ENCODE results near the gene TMEM120B. TPM values are rescaled to one million over a fixed set of nuclear protein-coding genes. Genes with fewer than 3 reads are reported as not detected.

Gene TMEM120B
- total and polyA plus RNA-seq, 2 of the 4 experiments (the other 2 are of a cell fraction), result 10.6 to 18.4 TPM

DNA sequence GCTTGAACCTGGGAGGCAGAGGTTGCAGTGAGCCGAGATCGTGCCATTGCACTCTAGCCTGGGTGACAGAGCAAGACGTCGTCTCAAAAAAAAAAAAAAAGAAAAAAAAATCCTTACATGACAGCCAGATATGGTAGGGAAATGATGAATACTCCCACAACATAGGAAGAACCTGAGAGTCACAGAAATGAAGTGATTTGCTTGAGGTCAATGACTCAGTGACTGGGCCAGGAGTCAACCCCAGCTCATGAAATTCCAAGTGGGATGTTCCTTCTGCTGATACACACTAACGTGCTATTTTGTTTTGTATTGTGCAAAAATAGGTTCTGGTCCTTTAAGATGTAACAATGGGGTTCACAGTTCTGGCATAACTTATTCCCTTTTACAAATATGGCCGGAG is 71.9 kb downstream of the TMEM120B start:
- peaks cover 24% of the 10 kb centered on the region; the same call in 1 of the 2 replicates for H4K20me1 ChIP-seq (ENCODE audit: insufficient read depth, low read length)
- ChIA-PET POLR2A (ENCODE audit: unreplicated experiment) (interaction anchor here (0.7 to 1.0 kb wide), 2 partner anchors 10 to 72 kb away, joined by 4 to 5 read pairs; no protein-coding TSS in a partner anchor), CTCF (interaction anchor here (2.1 kb wide), 1 partner anchor 10 kb away, joined by 13 read pairs; no protein-coding TSS in a partner anchor)
- no peak overlapping the region for H2BK20ac ChIP-seq (ENCODE audit: low read depth, low read length)
- no peak overlapping the region for H3K27ac ChIP-seq (ENCODE audit: insufficient read depth, low read length)
- intact Hi-C loops (cut with micrococcal nuclease) (no loop called here), in situ Hi-C loops (cut with MboI; ENCODE audit: low sequenced_read_pairs) (loop anchor here (5.0 kb wide), 1 partner anchor 92 kb away; no protein-coding TSS in a partner anchor), dilution Hi-C loops (cut with HindIII; ENCODE audit: low sequenced_read_pairs, unreplicated experiment) (no loop called here)
- H4K8ac ChIP-seq (ENCODE audit: low read depth in 2 of 2, low read length in 2 of 2), result no peak overlapping the region
- H4K91ac ChIP-seq (ENCODE audit: insufficient read depth, low read depth, low read length), result no peak overlapping the region
- H3K18ac ChIP-seq (ENCODE audit: low read depth, low read length), result no peak overlapping the region
- no peak overlapping the region for H3K23ac ChIP-seq (ENCODE audit: low read depth, low read length)
- BruUV-seq (replicated peaks), result no TSS peak
- H3K36me3 ChIP-seq (ENCODE audit: control insufficient read depth, insufficient read depth, low read length), result peaks cover 5% of the 10 kb centered on the region; the same call in 1 of the 2 replicates
- ATAC-seq (ENCODE audit: low read depth) (peak; percentile 57), DNase-seq (peak; percentile 93)
- H3K4me3 ChIP-seq (ENCODE audit: insufficient read depth, low read depth, low read length), result no peak overlapping the region
- no peak overlapping the region for H3K9ac ChIP-seq (ENCODE audit: low read depth, low read length)
- TF ChIP-seq RCOR1 (IDR thresholded peaks at IDR 0.05; ENCODE audit: insufficient replicate concordance, low read length) (peak; percentile 16), CHD1 (IDR thresholded peaks at IDR 0.05; ENCODE audit: low read depth, low read length) (no peak), FOS (IDR thresholded peaks at IDR 0.05; ENCODE audit: low read depth, low read length) (peak; percentile 47; the same call in 1 of the 2 replicates), SMC3 (IDR thresholded peaks at IDR 0.05; ENCODE audit: low read depth, low read length) (no peak), CEBPB (IDR thresholded peaks at IDR 0.05; ENCODE audit: low read depth, low read length) (peak; percentile 52), BHLHE40 (IDR thresholded peaks at IDR 0.05; ENCODE audit: low read depth, low read length) (peak; percentile 64)
- peaks cover 11% of the 10 kb centered on the region for H3K9me1 ChIP-seq (ENCODE audit: insufficient read depth, low read length)
- H3K4me1 ChIP-seq (ENCODE audit: control insufficient read depth, insufficient read depth, low read length), result peaks cover 15% of the 10 kb centered on the region
- no peak overlapping the region for H3K56ac ChIP-seq (ENCODE audit: extremely low read depth, insufficient read depth, low read length)
- no peak overlapping the region for H2AK5ac ChIP-seq (ENCODE audit: low read depth, low read length)
- no CpG with 5 or more reads among the region's 6 CpGs for WGBS, 2 experiments (ENCODE audit: extremely low coverage in 2 of 2, insufficient read length in 1 of 2)
- H3K4me2 ChIP-seq (ENCODE audit: low read depth, low read length), result no peak overlapping the region
- H3K27me3 ChIP-seq (ENCODE audit: control insufficient read depth, insufficient read depth, low read length), result no peaks in the 10 kb centered on the region
- no peak overlapping the region for H2AK9ac ChIP-seq (replicated peaks; ENCODE audit: low read depth, low read length, poor library complexity)
- no peak overlapping the region for H3K4ac ChIP-seq (ENCODE audit: low read depth, low read length)
- no peaks in the 10 kb centered on the region for H3K9me3 ChIP-seq (ENCODE audit: control insufficient read depth, insufficient read depth, low read length)
- H3K14ac ChIP-seq (replicated peaks; ENCODE audit: low read depth, low read length), result no peak overlapping the region
- H3K79me1 ChIP-seq (ENCODE audit: low read depth in 1 of 2, low read length in 2 of 2), result peaks cover 0 to 22% of the 10 kb centered on the region in 2 experiments; a peak in 1 of 4 replicates
- no peak overlapping the region for H2BK15ac ChIP-seq (ENCODE audit: low read depth, low read length)
- no peak overlapping the region for H2AFZ ChIP-seq (replicated peaks; ENCODE audit: low read length, poor library complexity)
- H4K5ac ChIP-seq (ENCODE audit: low read depth, low read length), result no peak overlapping the region
- no peak overlapping the region for H2BK120ac ChIP-seq (ENCODE audit: low read depth, low read length)
- no peak overlapping the region for H2BK5ac ChIP-seq (ENCODE audit: low read depth, low read length, poor library complexity, severe bottlenecking)

All from IMR-90 (cell line).